Measurements from ENCODE around the gene FLT4.

FLT4 gene

GRCh38 chr5:180607861-180608571 lies 41.4 kb downstream of the FLT4 start:
- TF ChIP-seq CTCF (IDR thresholded peaks at IDR 0.05; ENCODE audit: extremely low read depth, insufficient read depth, missing control alignments) = no peak
- in situ Hi-C loops (cut with MboI; ENCODE audit: low pct_unique_long_range_greater_than_20kb, low sequenced_read_pairs, unreplicated experiment) = no loop called here
- DNase-seq (ENCODE audit: low spot score) = no peak

- no peak for TF ChIP-seq CTCF (IDR thresholded peaks at IDR 0.05; ENCODE audit: extremely low read depth, insufficient read depth, missing control alignments)
- no peak for DNase-seq (ENCODE audit: low spot score)
- in situ Hi-C loops (cut with MboI; ENCODE audit: low pct_unique_long_range_greater_than_20kb, low sequenced_read_pairs, unreplicated experiment) = no loop called here
Measured at GRCh38 chr5:180606215-180606785, 43.1 kb downstream of the FLT4 start.

GRCh38 chr5:180605554-180606214 lies 43.7 kb downstream of the FLT4 start:
- DNase-seq (ENCODE audit: low spot score) = peak; percentile 85
- in situ Hi-C loops (cut with MboI; ENCODE audit: low pct_unique_long_range_greater_than_20kb, low sequenced_read_pairs, unreplicated experiment) = no loop called here
- peak; percentile 76 for TF ChIP-seq CTCF (IDR thresholded peaks at IDR 0.05; ENCODE audit: extremely low read depth, insufficient read depth, missing control alignments)

- DNase-seq (ENCODE audit: low spot score) = no peak
- in situ Hi-C loops (cut with MboI; ENCODE audit: low pct_unique_long_range_greater_than_20kb, low sequenced_read_pairs, unreplicated experiment) = no loop called here
- TF ChIP-seq CTCF (IDR thresholded peaks at IDR 0.05; ENCODE audit: extremely low read depth, insufficient read depth, missing control alignments) = no peak
Measured at GRCh38 chr5:180604271-180604670, 45.1 kb downstream of the FLT4 start.

- no peak for DNase-seq (ENCODE audit: low spot score)
- no peak for TF ChIP-seq CTCF (IDR thresholded peaks at IDR 0.05; ENCODE audit: extremely low read depth, insufficient read depth, missing control alignments)
- in situ Hi-C loops (cut with MboI; ENCODE audit: low pct_unique_long_range_greater_than_20kb, low sequenced_read_pairs, unreplicated experiment) = no loop called here
Measured at GRCh38 chr5:180603076-180603594, 46.3 kb downstream of the FLT4 start.

- peak; percentile 25 for DNase-seq (ENCODE audit: low spot score)
- in situ Hi-C loops (cut with MboI; ENCODE audit: low pct_unique_long_range_greater_than_20kb, low sequenced_read_pairs, unreplicated experiment) = no loop called here
- no peak for TF ChIP-seq CTCF (IDR thresholded peaks at IDR 0.05; ENCODE audit: extremely low read depth, insufficient read depth, missing control alignments)
Measured at GRCh38 chr5:180602481-180603075, 46.8 kb downstream of the FLT4 start.

Measured in GM13977 (cell line).